H9 (cell line): ENCODE results near the gene CTNNBL1. TPM values are rescaled to one million over a fixed set of nuclear protein-coding genes. Genes with fewer than 3 reads are reported as not detected.

Experiments
- DNase-seq: peaks from one replicate; pipeline ENCODE4 v3.0.0-alpha.2; 2017
- H2AFZ ChIP-seq: one replicate; pipeline ENCODE4 v1.6.1; 2013; ENCODE audit warnings: mild to moderate bottlenecking, low read length, control low read depth, moderate library complexity
- H2AK5ac ChIP-seq: 2 replicates; pipeline ENCODE4 v1.6.1; 2013; ENCODE audit warnings: low read length, control low read depth, mixed read lengths; ENCODE audit not compliant: insufficient read length
- H2BK120ac ChIP-seq: one replicate; pipeline ENCODE4 v1.6.1; 2013; ENCODE audit warnings: low read depth, mild to moderate bottlenecking, low read length, control low read depth, inconsistent platforms; ENCODE audit not compliant: poor library complexity, severe bottlenecking
- H2BK12ac ChIP-seq: 2 replicates; pipeline ENCODE4 v1.6.1; 2013; ENCODE audit warnings: low read length, control low read depth, mixed read lengths, low read depth; ENCODE audit not compliant: insufficient read length
- H2BK15ac ChIP-seq: 2 replicates; pipeline ENCODE4 v1.6.1; 2013; ENCODE audit warnings: low read depth, low read length, control low read depth
- H2BK20ac ChIP-seq: one replicate; pipeline ENCODE4 v1.6.1; 2013; ENCODE audit warnings: low read depth, mild to moderate bottlenecking, low read length, control low read depth, inconsistent platforms; ENCODE audit not compliant: poor library complexity, severe bottlenecking
- H2BK5ac ChIP-seq: 2 replicates; pipeline ENCODE4 v1.6.1; 2013; ENCODE audit warnings: low read length, control low read depth, mixed read lengths; ENCODE audit not compliant: insufficient read length
- H3K14ac ChIP-seq: 2 replicates; pipeline ENCODE4 v1.6.1; 2013; ENCODE audit warnings: low read length, control low read depth; ENCODE audit not compliant: insufficient read depth
- H3K18ac ChIP-seq: 2 replicates; pipeline ENCODE4 v1.6.1; 2013; ENCODE audit warnings: low read depth, mild to moderate bottlenecking, mixed read lengths, low read length, control low read depth; ENCODE audit not compliant: insufficient read length
- H3K23ac ChIP-seq: 2 replicates; pipeline ENCODE4 v1.6.1; 2013; ENCODE audit warnings: low read length, control low read depth, mixed read lengths, low read depth; ENCODE audit not compliant: insufficient read length
- H3K23me2 ChIP-seq: 2 replicates; pipeline ENCODE4 v1.6.1; 2013; ENCODE audit warnings: low read depth, mild to moderate bottlenecking, mixed read lengths, low read length, control low read depth; ENCODE audit not compliant: insufficient read length, poor library complexity, severe bottlenecking
- H3K27ac ChIP-seq: 2 replicates; pipeline ENCODE4 v1.5.1; 2013; ENCODE audit warnings: low read length, control low read depth, mixed read lengths, low read depth; ENCODE audit not compliant: insufficient read length
- H3K27me3 ChIP-seq: 2 replicates; pipeline ENCODE4 v1.6.1; 2013; ENCODE audit warnings: low read length, control low read depth, inconsistent platforms; ENCODE audit not compliant: insufficient read depth
- H3K4ac ChIP-seq: 2 replicates; pipeline ENCODE4 v1.6.1; 2013; ENCODE audit warnings: low read depth, mild to moderate bottlenecking, control low read depth, inconsistent platforms, low read length, moderate library complexity
- H3K4me1 ChIP-seq: 2 replicates; pipeline ENCODE4 v1.6.1; 2013; ENCODE audit warnings: low read length, control low read depth, inconsistent platforms; ENCODE audit not compliant: insufficient read depth
- H3K4me2 ChIP-seq: 2 replicates; pipeline ENCODE4 v1.6.1; 2013; ENCODE audit warnings: low read length, control low read depth, mixed read lengths; ENCODE audit not compliant: insufficient read length, insufficient read depth
- H3K56ac ChIP-seq: 2 replicates; pipeline ENCODE4 v1.6.1; 2013; ENCODE audit warnings: low read depth, mild to moderate bottlenecking, mixed read lengths, low read length, control low read depth; ENCODE audit not compliant: insufficient read length
- H3K79me1 ChIP-seq: 2 replicates; pipeline ENCODE4 v1.6.1; 2013; ENCODE audit warnings: low read depth, mild to moderate bottlenecking, moderate library complexity, low read length, control low read depth, inconsistent platforms; ENCODE audit not compliant: insufficient read depth, poor library complexity, severe bottlenecking
- H3K79me2 ChIP-seq: 2 replicates; pipeline ENCODE4 v1.6.1; 2013; ENCODE audit warnings: low read length, control low read depth, inconsistent platforms; ENCODE audit not compliant: insufficient read depth
- H3K9ac ChIP-seq: 2 replicates; pipeline ENCODE4 v1.6.1; 2013; ENCODE audit warnings: low read length, control low read depth, mixed read lengths; ENCODE audit not compliant: insufficient read length; ENCODE audit errors: extremely low read depth
- H3K9me3 ChIP-seq: one replicate; pipeline ENCODE4 v1.6.1; 2013; ENCODE audit warnings: low read depth, low read length, inconsistent platforms; ENCODE audit not compliant: control insufficient read depth
- H3T11ph ChIP-seq: one replicate; pipeline ENCODE4 v1.6.1; 2013; ENCODE audit warnings: mild to moderate bottlenecking, low read length, control low read depth, inconsistent platforms
- H4K20me1 ChIP-seq: one replicate; pipeline ENCODE4 v1.6.1; 2013; ENCODE audit not compliant: control insufficient read depth, insufficient read length, insufficient read depth
- H4K5ac ChIP-seq: 2 replicates; pipeline ENCODE4 v1.6.1; 2013; ENCODE audit warnings: low read depth, mild to moderate bottlenecking, mixed read lengths, low read length, control low read depth; ENCODE audit not compliant: insufficient read length
- H4K8ac ChIP-seq: replicated peaks from 2 replicates; pipeline ENCODE4 v1.6.1; 2013; ENCODE audit warnings: low read length, control low read depth, mixed read lengths, low read depth; ENCODE audit not compliant: insufficient read length
- H4K91ac ChIP-seq: 2 replicates; pipeline ENCODE4 v1.6.1; 2013; ENCODE audit warnings: low read depth, mild to moderate bottlenecking, moderate library complexity, mixed read lengths, low read length, control low read depth; ENCODE audit not compliant: insufficient read length
- H3K27ac Mint-ChIP-seq, 3 experiments: 2 replicates in 2 of 3; 3 replicates in 1 of 3; pipeline ENCODE4 v1.8.0; 2020 to 2021; ENCODE audit warnings: mixed read lengths in 3 of 3, mild to moderate bottlenecking in 1 of 3, moderate library complexity in 1 of 3
- H3K27me3 Mint-ChIP-seq: 2 replicates; pipeline ENCODE4 v1.8.0; 2021; ENCODE audit warnings: low read depth, mild to moderate bottlenecking, moderate library complexity, mixed read lengths
- H3K36me3 Mint-ChIP-seq, 3 experiments: 2 replicates in 2 of 3; 3 replicates in 1 of 3; pipeline ENCODE4 v1.8.0; 2020 to 2021; ENCODE audit warnings: low read depth in 3 of 3, mixed read lengths in 3 of 3; ENCODE audit not compliant: insufficient read depth in 1 of 3
- H3K4me1 Mint-ChIP-seq, 2 experiments: 2 replicates each; pipeline ENCODE4 v1.8.0; 2020; ENCODE audit warnings: mixed read lengths in 2 of 2
- H3K4me3 Mint-ChIP-seq, 2 experiments: 2 replicates in 1 of 2; 3 replicates in 1 of 2; pipeline ENCODE4 v1.8.0; 2020 to 2021; ENCODE audit warnings: mild to moderate bottlenecking in 2 of 2, mixed read lengths in 2 of 2, moderate library complexity in 1 of 2
- H3K9me3 Mint-ChIP-seq, 2 experiments: 2 replicates in 1 of 2; 3 replicates in 1 of 2; pipeline ENCODE4 v1.8.0; 2020; ENCODE audit warnings: mild to moderate bottlenecking in 2 of 2, mixed read lengths in 2 of 2, moderate library complexity in 1 of 2
- CTCF ChIP-seq: fragments of 200-600 bp; sonication (generic); conservative IDR thresholded peaks from 3 replicates; pipeline ENCODE4 v1.8.0; 2021; ENCODE audit warnings: antibody characterized with exemption, mild to moderate bottlenecking
- WGBS: extraction: QIAGEN DNeasy Blood & Tissue Kit; methylation state at CpG from one replicate; pipeline ENCODE4 v1.1.7; 2013; ENCODE audit warnings: missing lambda C conversion rate, low lambda C conversion rate, mixed read lengths; ENCODE audit not compliant: insufficient read length; ENCODE audit errors: extremely low coverage; 5-methylcytosine and 5-hydroxymethylcytosine counted together
- total RNA-seq: library from RNA; stranded (reverse); gene quantifications from 2 replicates; pipeline ENCODE4 v1.2.1, GENCODE V29; 2021

The CTNNBL1 gene
- total RNA-seq, 1 experiment from 2014 or later = 67.2 TPM

- H3K9ac ChIP-seq = no peak overlapping the region
- H2BK20ac ChIP-seq = no peak overlapping the region
- no peaks in the 10 kb centered on the region for H3K27me3 ChIP-seq
- peaks cover 4% of the 10 kb centered on the region; the same call in 1 of the 2 replicates for H3K4me1 ChIP-seq
- no peaks in the 10 kb centered on the region for H3K9me3 Mint-ChIP-seq
- no peaks in the 10 kb centered on the region for H3K9me3 ChIP-seq
- H4K8ac ChIP-seq = no peak overlapping the region
- H3K79me1 ChIP-seq = no peaks in the 10 kb centered on the region
- H4K20me1 ChIP-seq = no peaks in the 10 kb centered on the region
- H4K91ac ChIP-seq = no peak overlapping the region
- no peak overlapping the region for H2AK5ac ChIP-seq
- H3K4me1 Mint-ChIP-seq = peaks cover 35% of the 10 kb centered on the region in 2 experiments
- H2AFZ ChIP-seq = no peak overlapping the region
- no peak overlapping the region for H2BK12ac ChIP-seq
- no CpG with 5 or more reads among the region's 2 CpGs for WGBS
- no peaks in the 10 kb centered on the region for H3K79me2 ChIP-seq
- no peak overlapping the region for H3K14ac ChIP-seq
- no peak overlapping the region for H3K4me2 ChIP-seq
- H3K56ac ChIP-seq = no peak overlapping the region
- no peaks in the 10 kb centered on the region for H3K36me3 Mint-ChIP-seq
- H3T11ph ChIP-seq = no peak overlapping the region
- no peak overlapping the region for H3K23ac ChIP-seq
- H3K18ac ChIP-seq = peak overlapping the region; percentile 64
- H2BK5ac ChIP-seq = no peak overlapping the region
- DNase-seq = no peak
- no peak overlapping the region for H3K4me3 Mint-ChIP-seq
- no peaks in the 10 kb centered on the region for H3K23me2 ChIP-seq
- no peak overlapping the region for H4K5ac ChIP-seq
- H2BK15ac ChIP-seq = no peak overlapping the region
- H3K4ac ChIP-seq = no peak overlapping the region
- H3K27ac Mint-ChIP-seq = peak overlapping the region in 2 of 3 experiments; percentile 7 to 14; a peak in 2 of 7 replicates
- H3K27me3 Mint-ChIP-seq = no peaks in the 10 kb centered on the region
- peak overlapping the region; percentile 14 for H3K27ac ChIP-seq
- TF ChIP-seq CTCF = no peak
- peak overlapping the region; percentile 16 for H2BK120ac ChIP-seq
Measured at GRCh38 chr20:37816003-37816402, 122.2 kb downstream of the CTNNBL1 start.
